Measurements from ENCODE around the gene SPEG. TPM values are rescaled to one million over a fixed set of nuclear protein-coding genes. Genes with fewer than 3 reads are reported as not detected.

Gene SPEG
- total and polyA plus RNA-seq, 2 of the 13 experiments (the other 11 are each of a cell fraction or from before 2014, with no cell fraction given): 0.18 to 0.24 TPM

DNA sequence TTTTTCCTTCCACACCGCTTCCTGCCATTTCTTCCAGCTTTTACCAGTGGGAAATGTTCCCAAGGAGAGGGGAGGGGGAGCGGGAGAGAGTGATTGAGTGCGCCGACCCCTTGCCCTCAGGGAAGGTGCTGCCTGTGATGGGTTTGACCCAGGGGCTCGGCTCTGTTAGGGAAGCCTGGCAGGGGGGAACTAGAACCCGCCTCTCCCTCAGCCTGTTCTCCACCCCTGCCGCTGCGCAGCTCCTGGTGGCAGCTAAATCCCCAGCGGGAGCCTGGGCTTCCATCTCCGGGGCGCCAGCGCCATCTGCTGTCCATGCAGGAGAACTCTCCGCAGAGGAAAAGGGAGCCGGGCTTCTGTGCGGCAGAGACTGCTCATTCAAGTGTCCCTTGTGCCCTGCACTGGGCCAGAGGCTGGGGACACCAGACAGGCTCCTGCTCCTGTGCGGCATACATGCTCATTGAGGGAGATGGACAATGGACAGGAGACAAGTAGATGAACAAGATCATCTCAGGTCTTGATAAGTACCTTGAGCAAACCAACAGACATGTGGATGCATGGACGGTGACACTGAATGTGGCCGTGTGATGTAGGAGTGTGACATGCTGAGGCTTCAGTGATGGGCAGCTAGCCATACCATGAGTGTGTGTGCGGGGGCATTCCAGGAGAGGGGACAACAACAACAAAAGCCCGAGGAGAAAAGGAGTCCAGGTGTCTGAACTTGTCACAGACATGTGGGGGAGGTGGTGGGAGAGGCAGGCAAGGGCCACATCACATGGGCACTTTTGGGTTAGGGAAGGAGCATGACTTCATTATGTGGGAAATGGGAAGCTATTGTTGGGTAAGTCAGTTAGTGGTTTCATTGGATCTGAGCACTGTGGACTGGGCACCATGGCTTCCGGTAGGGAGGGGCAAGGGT, 95.7 kb downstream of the SPEG start (continued):
- TF ChIP-seq, protein P1, sequence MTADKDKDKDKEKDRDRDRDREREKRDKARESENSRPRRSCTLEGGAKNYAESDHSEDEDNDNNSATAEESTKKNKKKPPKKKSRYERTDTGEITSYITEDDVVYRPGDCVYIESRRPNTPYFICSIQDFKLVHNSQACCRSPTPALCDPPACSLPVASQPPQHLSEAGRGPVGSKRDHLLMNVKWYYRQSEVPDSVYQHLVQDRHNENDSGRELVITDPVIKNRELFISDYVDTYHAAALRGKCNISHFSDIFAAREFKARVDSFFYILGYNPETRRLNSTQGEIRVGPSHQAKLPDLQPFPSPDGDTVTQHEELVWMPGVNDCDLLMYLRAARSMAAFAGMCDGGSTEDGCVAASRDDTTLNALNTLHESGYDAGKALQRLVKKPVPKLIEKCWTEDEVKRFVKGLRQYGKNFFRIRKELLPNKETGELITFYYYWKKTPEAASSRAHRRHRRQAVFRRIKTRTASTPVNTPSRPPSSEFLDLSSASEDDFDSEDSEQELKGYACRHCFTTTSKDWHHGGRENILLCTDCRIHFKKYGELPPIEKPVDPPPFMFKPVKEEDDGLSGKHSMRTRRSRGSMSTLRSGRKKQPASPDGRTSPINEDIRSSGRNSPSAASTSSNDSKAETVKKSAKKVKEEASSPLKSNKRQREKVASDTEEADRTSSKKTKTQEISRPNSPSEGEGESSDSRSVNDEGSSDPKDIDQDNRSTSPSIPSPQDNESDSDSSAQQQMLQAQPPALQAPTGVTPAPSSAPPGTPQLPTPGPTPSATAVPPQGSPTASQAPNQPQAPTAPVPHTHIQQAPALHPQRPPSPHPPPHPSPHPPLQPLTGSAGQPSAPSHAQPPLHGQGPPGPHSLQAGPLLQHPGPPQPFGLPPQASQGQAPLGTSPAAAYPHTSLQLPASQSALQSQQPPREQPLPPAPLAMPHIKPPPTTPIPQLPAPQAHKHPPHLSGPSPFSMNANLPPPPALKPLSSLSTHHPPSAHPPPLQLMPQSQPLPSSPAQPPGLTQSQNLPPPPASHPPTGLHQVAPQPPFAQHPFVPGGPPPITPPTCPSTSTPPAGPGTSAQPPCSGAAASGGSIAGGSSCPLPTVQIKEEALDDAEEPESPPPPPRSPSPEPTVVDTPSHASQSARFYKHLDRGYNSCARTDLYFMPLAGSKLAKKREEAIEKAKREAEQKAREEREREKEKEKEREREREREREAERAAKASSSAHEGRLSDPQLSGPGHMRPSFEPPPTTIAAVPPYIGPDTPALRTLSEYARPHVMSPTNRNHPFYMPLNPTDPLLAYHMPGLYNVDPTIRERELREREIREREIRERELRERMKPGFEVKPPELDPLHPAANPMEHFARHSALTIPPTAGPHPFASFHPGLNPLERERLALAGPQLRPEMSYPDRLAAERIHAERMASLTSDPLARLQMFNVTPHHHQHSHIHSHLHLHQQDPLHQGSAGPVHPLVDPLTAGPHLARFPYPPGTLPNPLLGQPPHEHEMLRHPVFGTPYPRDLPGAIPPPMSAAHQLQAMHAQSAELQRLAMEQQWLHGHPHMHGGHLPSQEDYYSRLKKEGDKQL (CRISPR knock-in tag; IDR thresholded peaks at IDR 0.05; ENCODE audit: low read depth): no peak
- no peak for TF ChIP-seq ZNF577 (CRISPR knock-in tag; IDR thresholded peaks at IDR 0.05; ENCODE audit: borderline replicate concordance, low read depth)
- TF ChIP-seq SPEN (CRISPR knock-in tag; IDR thresholded peaks at IDR 0.05; ENCODE audit: low read depth): 0 out of 2 replicates have a peak, but pooled peaks have one; percentile 24
- peak; percentile 54 for TF ChIP-seq HNRNPLL (IDR thresholded peaks at IDR 0.05; ENCODE audit: low read depth, low read length, poor library complexity, severe bottlenecking)
- TF ChIP-seq ZNF576 (CRISPR knock-in tag; IDR thresholded peaks at IDR 0.05): no peak
- peak; percentile 78; the same call in 1 of the 2 replicates for TF ChIP-seq ZNF619 (CRISPR knock-in tag; IDR thresholded peaks at IDR 0.05)
- TF ChIP-seq ZSCAN5A (CRISPR knock-in tag; IDR thresholded peaks at IDR 0.05; ENCODE audit: borderline replicate concordance): no peak
- TF ChIP-seq MYPOP (CRISPR knock-in tag; IDR thresholded peaks at IDR 0.05): peak; percentile 37; the same call in 1 of the 2 replicates
- no peak for TF ChIP-seq CREB3 (CRISPR knock-in tag; IDR thresholded peaks at IDR 0.05)
- no peak for TF ChIP-seq CHCHD3 (CRISPR knock-in tag; IDR thresholded peaks at IDR 0.05)
- no peak for TF ChIP-seq THAP7 (CRISPR knock-in tag; IDR thresholded peaks at IDR 0.05)
- TF ChIP-seq ZBTB7A (CRISPR knock-in tag; IDR thresholded peaks at IDR 0.05): no peak
- no peak for TF ChIP-seq ZNF607 (CRISPR knock-in tag; IDR thresholded peaks at IDR 0.05; ENCODE audit: borderline replicate concordance)
- peak; percentile 46; the same call in 1 of the 2 replicates for TF ChIP-seq MAX (IDR thresholded peaks at IDR 0.05)
- TF ChIP-seq GATAD2A (CRISPR knock-in tag; IDR thresholded peaks at IDR 0.05): 0 out of 2 replicates have a peak, but pooled peaks have one; percentile 29
- no peak for TF ChIP-seq PLSCR1 (CRISPR knock-in tag; IDR thresholded peaks at IDR 0.05; ENCODE audit: borderline replicate concordance)
